GM10847 (cell line): ENCODE data around the gene RTP2.

Experiments
- POLR2A ChIP-seq: IDR thresholded peaks from 2 replicates; pipeline ENCODE4 v1.6.1; 2011; ENCODE audit not compliant: insufficient read length; ENCODE audit errors: extremely low read depth

The RTP2 gene

GRCh38 chr3:187702507-187703033, at the start of gene RTP2:
RTP2 (minus strand) TSS chr3:187702557; CDS start chr3:187702128, 429 bp downstream.
- no peak for TF ChIP-seq POLR2A

- no peak for TF ChIP-seq POLR2A
Observed at GRCh38 chr3:187750513-187751123, 48.3 kb upstream of the RTP2 start.

- no peak for TF ChIP-seq POLR2A
Observed at GRCh38 chr3:187750006-187750512, 47.7 kb upstream of the RTP2 start.

- no peak for TF ChIP-seq POLR2A
Observed at GRCh38 chr3:187748050-187748481, 45.7 kb upstream of the RTP2 start.

GRCh38 chr3:187747506-187747905, 45.1 kb upstream of the RTP2 start:
- TF ChIP-seq POLR2A, result no peak

GRCh38 chr3:187746442-187747281, 44.3 kb upstream of the RTP2 start:
- TF ChIP-seq POLR2A, result no peak

- TF ChIP-seq POLR2A, result no peak
Observed at GRCh38 chr3:187746059-187746441, 43.7 kb upstream of the RTP2 start.

GRCh38 chr3:187745201-187746058, 43.1 kb upstream of the RTP2 start, which contains the start of gene BCL6:
BCL6 (minus strand) TSS chr3:187745468; CDS start chr3:187733693, 11,775 bp downstream.
- TF ChIP-seq POLR2A, result no peak

- no peak for TF ChIP-seq POLR2A
Observed at GRCh38 chr3:187744169-187745151, 42.1 kb upstream of the RTP2 start.

- TF ChIP-seq POLR2A, result no peak
Observed at GRCh38 chr3:187743195-187744141, 41.1 kb upstream of the RTP2 start.

GRCh38 chr3:187742351-187743171, 40.2 kb upstream of the RTP2 start:
- no peak for TF ChIP-seq POLR2A
